HG03432 (cell line): ENCODE results near the gene CDCA7.
"Not testable (repeated sequence)": the region's sequence is repeated elsewhere in the genome, so short reads cannot be mapped to it uniquely, and the experiment has no call there.

Experiments used
- ATAC-seq: cut with Tn5 transposase; IDR thresholded peaks from one replicate; pipeline ENCODE4 v1.9.1; 2021; ENCODE audit warnings: mild to moderate bottlenecking, moderate library complexity; ENCODE audit not compliant: unreplicated experiment

Gene CDCA7

DNA sequence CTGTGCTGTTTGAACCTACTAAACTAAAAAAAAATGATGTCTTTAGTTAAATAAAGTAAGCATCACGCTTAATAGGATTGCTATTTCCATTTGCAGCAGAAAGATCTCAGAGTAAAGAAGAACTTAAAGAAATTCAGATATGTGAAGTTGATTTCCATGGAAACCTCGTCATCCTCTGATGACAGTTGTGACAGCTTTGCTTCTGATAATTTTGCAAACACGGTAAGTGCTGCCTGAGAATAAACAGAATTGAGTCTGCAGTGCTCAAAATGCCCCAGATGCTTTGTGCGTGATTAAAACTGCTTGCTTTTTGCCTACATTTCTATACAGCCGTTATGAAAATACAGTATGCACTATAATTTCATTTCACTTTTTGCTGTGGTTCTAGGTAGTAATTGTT, 3.9 kb downstream of the CDCA7 start:
- ATAC-seq: no peak

DNA sequence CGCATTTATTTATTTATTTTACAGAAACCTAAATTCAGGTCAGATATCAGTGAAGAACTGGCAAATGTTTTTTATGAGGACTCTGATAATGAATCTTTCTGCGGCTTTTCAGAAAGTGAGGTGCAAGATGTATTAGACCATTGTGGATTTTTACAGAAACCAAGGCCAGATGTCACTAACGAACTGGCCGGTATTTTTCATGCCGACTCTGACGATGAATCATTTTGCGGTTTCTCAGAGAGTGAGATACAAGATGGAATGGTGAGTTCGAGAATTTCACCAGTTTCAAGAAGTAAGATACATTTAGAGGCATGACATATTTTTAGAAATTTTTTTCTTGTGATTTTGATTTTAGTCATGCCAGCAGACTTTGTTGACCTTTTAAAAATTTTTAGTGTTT, 4.6 kb downstream of the CDCA7 start:
- ATAC-seq: peak; percentile 39

DNA sequence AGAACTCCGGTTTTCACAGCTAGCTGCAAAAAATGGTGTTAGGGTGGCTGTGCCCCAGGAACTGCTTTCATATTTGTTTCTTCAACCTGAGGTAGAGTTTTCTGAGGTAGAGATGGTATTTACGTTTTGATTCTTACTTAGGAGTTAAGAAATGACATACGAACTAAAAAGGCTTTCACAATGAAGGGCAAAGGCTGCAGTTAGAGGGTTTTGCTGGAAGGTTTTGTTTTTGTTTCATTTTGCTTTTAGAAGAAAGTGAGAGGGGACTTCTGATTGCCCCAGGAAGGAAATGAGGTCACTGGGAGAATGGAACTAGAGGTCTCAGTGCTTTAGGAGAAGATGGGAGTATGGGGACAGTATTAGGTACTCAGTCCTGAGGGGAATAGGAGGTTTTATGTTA, 15.5 kb downstream of the CDCA7 start:
- no peak for ATAC-seq

DNA sequence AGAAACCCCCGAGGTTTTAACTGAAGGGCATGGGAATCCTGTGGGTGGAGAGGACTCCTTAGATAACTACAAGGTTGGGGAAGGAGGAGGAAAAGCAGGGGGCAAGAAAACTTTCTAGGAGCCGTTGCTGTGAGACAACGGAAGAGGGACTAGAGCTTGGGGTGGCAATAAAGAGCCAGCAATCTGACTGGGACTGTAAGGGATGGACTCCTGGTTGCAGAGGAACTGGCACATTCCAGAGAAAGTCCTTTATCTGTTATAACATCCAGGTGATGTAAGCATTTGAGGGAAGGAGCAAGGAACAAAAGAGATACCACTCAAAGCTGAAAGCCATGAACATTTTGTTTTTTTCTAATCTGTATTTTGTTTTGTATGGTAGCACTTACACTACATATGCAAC, 16.4 kb downstream of the CDCA7 start:
- ATAC-seq: no peak

DNA sequence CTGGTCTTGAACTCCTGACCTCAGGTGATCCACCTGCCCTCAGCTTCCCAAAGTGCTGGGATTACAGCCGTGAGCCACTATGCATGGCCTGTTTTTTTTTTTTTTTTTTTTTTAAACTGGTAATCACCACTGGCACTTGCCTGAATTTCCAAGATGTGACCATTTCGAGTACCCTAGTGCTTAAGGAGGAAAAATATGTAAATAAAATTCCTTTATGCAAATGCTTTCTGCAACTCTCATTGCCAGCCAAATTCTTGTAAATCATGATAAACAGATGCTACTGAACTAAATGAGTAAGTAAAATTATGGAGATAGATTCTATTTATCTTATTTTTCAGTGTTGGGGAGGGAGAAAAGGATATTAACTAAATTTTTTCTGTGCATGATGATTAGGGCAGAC, 18.6 kb downstream of the CDCA7 start:
- no peak for ATAC-seq

DNA sequence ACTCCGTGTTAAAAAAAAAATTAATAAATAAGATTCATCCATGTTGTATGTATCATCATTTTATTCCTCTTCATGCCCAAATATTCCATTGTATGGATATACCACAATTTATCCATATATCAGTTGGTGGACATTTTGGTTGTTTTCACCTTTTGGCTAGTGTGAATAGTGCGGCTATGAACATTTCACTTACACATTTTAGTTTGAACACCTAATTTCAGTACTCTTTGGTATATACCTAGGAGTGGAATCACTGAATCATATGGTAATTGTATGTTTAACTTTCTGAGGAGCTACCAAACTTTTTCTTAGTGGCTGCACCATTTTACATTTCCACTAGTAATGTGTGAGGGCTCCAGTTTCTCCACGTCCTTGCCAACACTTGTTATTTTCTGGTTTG, 20.0 kb downstream of the CDCA7 start:
- ATAC-seq: no peak

DNA sequence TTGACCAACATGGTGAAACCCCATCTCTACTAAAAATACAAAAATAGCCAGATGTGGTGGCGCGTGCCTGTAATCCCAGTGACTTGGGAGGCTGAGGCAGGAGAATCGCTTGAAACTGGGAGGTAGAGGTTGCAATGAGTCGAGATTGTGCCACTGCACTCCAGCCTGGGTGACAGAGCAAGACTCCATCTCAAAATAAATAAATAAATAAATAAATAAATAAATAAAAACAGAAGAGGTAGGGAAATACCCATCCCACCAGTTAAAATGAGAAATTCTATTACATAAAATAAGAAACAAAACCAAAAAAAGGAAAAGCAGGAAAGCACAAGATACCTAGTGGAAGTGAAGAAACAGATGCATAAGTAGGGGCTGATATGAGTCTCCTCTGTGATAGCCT, 30.9 kb downstream of the CDCA7 start:
- ATAC-seq: not testable (repeated sequence)

DNA sequence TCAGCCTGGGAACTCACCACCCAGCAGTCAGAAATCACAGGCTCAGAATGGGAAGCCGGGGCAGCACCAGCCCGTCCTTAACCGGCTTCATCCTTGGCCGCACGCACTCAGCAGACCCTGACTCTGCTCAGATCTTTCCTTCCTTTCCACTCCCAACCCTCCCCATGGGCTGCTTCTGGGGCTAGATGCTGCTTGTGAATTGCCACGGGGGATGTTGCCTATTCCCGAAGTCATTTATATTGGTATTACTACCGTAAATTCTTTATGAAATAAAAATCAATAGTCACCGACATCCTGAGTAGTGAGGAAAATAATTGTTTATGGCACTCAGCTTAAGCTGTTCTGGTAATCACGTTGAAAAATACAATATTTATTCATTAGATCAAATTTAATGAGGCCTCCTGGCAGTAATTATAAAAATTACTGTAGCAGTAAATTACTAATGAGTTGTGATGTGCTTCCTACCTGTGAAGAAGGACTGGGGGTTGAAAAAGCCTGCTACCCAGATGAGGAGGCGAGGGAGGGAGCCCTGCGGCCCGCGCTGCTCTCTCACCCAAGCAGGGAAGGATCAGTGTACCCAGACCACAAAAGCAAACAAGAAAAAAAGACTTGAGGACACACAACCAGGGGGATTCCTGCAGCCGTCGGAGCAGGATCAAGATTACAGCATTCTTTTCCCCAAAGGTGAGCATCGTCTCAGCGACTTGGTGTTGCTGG, 31.5 kb downstream of the CDCA7 start:
- ATAC-seq: no peak

DNA sequence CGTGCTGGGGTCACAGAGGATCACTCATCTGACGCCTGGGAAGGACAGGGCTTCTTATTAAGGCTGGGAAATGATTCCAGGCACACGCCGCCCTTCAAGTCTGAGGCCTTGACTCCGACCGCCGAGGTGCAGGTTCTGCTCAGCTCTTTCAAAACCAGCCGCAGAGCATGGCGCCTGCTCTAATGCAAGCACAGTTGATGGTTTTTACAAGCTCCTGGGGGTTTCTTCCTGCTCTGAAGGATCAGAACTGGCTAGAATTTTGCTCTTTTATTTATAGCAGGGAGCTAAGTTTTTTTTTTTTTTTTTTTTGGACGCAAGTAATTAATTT, 32.0 kb downstream of the CDCA7 start:
- ATAC-seq: no peak

DNA sequence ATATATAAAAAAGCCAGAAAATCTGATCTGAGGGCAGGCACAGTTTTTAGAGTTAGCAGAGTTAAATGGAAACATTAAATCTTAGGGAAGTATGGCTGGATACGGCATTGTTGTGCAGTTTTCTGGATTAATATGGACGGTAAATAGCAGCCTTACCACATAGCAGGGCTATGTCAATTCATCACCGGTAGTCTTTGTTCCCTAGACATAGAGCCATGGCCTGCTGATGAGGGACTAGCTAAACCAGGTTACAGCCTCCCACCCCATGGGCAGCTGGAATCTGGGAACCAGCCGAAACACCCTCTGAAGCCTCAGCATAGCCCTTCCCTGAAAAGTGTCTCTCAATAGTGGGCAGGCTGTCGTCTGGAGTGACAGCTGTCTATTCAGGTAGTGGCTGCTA, 32.4 kb downstream of the CDCA7 start:
- ATAC-seq: no peak

DNA sequence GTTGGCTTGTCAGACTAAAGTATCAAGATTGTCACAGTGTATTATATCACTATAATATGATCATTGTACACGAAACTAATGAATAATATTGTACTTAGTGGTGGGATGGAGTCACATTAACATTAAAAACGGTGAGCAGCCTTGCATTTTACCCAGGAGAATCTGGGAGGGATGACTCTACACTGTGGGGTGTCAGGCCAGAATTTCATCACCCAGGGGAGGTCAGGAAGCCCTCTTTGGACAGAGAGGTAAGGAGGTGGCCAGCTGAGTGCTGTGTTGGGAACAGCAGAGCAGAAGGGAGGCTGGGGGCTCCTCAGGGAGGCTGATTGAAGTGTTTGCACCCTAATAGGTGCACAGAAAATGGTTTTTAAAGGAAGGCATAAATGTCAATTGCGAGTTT, 33.0 kb downstream of the CDCA7 start:
- no peak for ATAC-seq

DNA sequence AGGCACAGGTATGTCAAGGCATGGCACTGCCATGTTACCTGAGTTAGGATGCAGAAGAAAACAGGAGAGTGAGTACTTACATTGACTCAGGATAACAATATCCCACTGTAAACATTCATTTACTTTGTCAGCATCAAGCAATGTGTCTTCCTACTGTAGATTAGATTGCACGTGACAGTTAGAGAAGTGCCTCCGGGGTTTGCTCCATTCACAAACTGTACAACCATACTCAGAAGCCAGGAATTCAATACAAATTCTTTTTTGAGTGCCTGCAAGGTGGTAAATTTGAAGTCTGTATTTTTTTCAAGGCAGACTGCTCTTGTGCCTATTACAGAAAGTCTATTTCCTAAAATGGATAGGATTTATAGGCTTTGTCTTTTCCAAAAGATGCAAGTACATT, 34.1 kb downstream of the CDCA7 start:
- ATAC-seq: no peak

DNA sequence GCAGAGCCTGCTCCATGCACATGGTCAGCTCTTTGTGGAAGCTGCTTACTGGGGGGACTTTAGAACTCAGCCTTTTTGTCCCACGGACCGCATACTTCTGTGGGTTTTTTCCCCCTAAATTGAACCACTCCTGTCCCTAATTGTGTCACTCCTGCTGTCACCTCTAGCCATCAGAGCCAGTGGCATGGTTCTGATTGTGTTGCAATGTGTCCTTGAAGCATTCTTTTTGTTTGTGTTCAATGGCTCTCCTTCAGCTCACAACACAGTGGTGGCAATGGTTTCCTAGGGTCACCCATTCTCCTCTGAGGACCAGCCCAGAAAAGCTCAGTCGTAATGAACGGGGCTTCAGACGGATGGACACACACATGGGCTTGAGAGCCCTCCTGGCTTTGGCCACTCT, 35.4 kb downstream of the CDCA7 start:
- ATAC-seq: no peak

DNA sequence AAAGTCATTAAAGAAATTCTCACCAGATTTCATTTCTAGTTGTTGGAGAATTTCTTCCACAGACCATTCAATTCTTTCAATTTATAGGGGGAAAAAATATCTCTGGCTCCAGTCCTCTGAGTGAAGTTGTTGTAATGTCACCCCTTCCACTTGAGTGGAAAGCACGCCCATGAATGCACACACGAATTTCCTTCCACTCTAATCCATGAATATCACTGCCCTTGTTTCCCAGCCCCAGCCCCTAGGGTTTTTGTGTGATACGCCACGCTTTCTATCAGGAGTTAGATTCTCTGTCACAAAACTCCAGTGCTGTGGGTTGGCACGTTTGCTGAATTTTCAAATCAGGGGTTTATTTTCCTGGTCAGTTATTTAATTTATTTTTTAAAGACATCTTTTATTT, 38.1 kb downstream of the CDCA7 start:
- no peak for ATAC-seq

DNA sequence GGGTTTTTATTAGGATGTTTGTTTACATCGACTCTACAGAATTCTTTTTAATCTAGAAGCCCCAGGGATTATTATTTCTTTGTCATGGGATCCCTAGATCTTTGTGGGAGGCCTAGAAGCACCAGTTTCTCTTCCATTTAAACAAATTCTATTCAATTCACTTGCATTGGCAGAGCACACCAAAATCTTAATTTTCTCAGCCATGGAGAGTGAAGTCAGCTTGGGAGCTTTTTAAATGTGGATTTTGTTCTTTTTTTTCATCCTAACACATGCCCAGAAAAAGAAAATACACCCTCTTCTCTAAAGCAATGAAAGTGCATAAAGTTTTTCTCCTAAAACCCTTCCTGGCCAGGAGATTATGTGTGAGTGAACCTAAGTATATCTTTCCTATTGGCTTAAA, 38.5 kb downstream of the CDCA7 start:
- ATAC-seq: no peak

DNA sequence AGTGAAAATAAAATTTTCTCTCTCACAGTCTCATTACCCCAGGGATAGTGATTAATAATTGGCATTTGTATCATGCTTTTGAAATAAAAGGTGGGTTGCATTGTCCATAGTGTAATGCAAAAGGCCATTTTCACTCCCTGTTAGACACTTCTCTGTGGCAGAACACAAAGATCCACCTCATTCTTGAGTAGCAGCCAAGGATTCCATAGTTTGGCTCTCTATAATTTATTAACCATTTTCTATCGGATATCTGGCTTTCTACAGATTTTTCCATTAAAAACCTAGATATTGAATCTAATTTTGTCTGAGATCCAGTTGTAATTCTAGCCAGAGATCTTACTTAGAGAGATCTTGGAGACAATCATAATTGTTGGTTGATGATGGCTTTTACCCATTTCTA, 39.0 kb downstream of the CDCA7 start:
- no peak for ATAC-seq

DNA sequence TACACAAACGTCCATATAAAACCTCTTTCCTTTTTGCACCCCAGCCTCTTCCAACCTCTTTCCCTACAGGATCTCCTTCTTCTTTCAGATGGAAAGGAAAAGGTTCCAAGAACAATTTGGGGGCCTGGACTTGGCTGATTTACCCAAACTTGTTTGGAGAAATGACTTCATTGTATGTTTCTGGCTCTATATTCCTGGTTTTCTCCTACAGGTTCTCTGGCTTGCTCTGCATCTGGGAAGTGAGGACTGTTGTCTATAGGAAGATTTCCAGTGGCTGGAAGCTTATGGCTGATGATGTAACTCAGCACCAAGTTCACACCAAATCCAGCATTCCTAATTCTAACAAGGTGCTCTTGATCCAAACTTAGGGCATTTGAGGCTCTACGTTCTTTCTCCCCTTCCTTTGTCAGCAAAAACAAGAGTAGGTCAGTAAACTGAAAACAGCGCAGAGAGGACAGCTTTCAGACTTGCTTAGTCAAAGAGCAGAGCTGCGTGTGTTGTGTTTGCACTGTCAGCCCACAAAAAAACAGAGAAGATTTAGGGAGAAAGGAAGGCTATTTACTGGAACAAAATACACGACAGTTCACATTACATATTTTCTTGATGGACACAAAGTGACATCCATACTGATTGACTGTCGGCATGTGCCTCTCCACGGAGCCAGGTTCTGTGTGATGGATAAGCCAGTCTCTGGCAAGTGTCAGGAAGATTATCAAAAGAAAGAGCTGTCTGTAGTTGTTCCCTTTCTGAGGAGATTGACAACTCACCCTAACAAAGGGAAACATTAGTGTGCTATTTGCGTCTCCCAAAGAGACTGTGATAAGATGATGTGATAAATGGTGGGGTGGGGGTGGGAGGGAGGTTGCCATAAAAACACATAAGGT, 39.7 kb downstream of the CDCA7 start:
- ATAC-seq: no peak

DNA sequence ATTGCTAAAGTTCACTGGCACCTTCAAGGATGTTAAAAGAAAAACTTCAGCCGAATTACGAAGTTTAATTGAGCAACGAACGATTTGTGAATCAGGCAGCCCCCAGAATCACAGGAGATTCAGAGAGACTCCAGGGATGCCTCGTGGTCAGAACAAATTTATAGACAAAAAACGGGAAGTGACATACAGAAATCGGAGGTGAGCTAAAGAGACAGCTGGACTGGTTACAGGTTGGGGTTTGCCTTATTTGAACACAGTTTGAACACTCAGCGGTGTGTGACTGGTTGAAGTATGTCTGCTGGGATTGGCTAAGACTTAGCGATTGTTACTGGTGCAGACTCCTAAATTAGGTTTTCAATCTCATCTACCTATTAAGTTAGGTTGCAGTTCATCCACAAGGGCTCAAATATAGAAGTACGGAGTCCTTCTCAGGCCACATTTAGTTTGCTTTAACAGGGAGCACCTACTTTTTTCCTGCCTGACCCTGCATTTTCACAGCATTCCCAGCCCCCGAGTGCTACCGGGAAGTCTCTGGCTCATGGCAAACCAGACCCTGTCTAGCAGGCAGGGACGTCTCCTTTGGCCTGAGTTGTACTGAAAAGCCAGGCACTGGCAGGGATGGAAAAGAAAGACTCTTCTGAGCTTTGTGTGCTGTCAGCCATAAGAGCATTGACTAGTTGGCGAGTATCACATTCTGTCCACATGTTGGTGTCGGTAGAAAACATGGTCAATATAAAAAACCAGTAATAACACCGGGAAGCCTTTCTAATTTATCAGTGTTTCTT, 41.1 kb downstream of the CDCA7 start:
- ATAC-seq: no peak

DNA sequence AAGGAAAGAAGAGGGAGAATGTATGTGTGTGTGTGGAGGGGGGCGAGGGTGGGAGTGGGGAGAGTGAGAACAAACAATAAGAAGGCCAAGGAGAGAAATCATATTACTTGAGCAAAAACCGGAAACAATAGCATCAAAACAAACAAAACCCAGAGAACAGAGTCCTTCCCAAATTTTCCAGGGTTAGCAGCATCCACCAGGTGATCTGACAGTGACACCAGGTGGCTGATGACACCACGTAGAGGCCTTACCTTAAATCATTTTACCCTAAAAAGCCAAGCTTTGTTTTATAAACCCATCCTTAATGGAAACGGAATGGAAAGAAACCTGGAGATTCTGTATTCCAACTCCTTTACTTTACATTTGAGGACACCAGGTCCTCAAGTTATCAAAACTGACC, 42.9 kb downstream of the CDCA7 start:
- ATAC-seq: no peak

DNA sequence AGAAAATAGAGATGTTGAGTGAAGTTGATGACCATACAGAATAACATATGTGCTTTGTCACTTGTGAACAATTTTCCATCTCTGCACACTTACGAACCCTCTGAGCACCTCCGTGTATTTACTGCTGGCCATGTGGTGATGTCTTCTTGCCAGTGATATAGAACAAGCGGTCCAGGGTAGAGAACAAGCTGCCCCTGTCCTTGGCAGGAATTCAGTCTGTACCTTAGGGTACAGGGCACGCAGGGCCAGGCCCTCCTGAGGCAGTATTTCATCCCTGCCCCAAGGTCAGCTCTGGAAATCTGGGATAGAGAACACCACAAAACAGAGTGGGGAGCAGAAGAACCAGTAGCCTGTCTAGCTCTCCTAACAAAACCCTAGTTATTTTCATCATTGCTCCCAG, 44.6 kb downstream of the CDCA7 start:
- ATAC-seq: no peak

DNA sequence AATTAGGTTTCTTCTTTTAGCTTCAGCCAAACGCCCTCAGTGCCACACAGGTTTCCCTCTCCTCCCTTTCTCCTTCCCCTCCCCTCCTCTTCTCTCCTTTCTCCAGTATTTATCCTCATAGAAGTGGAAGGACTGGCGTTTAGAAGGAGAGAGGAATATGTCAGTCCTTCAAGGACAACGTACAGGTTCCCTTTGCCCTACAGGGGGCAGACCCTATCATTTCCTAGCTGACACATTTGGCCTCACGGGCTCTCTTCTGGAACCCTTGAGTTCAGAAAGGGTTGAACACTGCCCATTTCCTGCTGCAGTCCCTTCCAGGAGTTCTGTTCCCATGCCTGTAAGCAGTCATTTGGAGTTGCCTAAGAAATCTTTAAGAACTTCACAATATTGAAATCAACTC, 46.1 kb downstream of the CDCA7 start:
- ATAC-seq: no peak
